ENCODE data around the gene GNG10.
"Not testable (repeated sequence)": the region's sequence is repeated elsewhere in the genome, so short reads cannot be mapped to it uniquely, and the experiment has no call there.

GNG10 gene

GRCh38 chr9:111661150-111661801 lies at the start of gene GNG10:
Gene GNG10 (plus strand): TSS chr9:111661605. CDS start chr9:111661635, 30 bp downstream.
- no peak for TF ChIP-seq CTCF (IDR thresholded peaks at IDR 0.05; ENCODE audit: low read depth, low read length, missing control alignments)
- in situ Hi-C loops (cut with HindIII; ENCODE audit: low pct_ligation_motif_present, low sequenced_read_pairs), result no loop called here
- Histone ChIP-seq H3K36me3 (replicated peaks) (no peaks in the 10 kb centered on the region), H3K4me3 (ENCODE audit: low read depth, low read length) (peak within 1 kb of the TSS; percentile 76), H3K27ac (peak within 1 kb of the TSS; percentile 38), H3K27me3 (replicated peaks) (no peaks in the 10 kb centered on the region)
- peak; percentile 40 for DNase-seq

GRCh38 chr9:111613436-111614040 lies 47.9 kb upstream of the GNG10 start:
- no peak for TF ChIP-seq CTCF (IDR thresholded peaks at IDR 0.05; ENCODE audit: low read depth, low read length, missing control alignments)
- Histone ChIP-seq H3K4me3 (ENCODE audit: low read depth, low read length) (no peak overlapping the region), H3K36me3 (replicated peaks) (no peaks in the 10 kb centered on the region), H3K27ac (no peak overlapping the region), H3K27me3 (replicated peaks) (no peaks in the 10 kb centered on the region)
- no peak for DNase-seq
- in situ Hi-C loops (cut with HindIII; ENCODE audit: low pct_ligation_motif_present, low sequenced_read_pairs), result no loop called here

GRCh38 chr9:111615928-111616327 lies 45.5 kb upstream of the GNG10 start:
- in situ Hi-C loops (cut with HindIII; ENCODE audit: low pct_ligation_motif_present, low sequenced_read_pairs), result no loop called here
- TF ChIP-seq CTCF (IDR thresholded peaks at IDR 0.05; ENCODE audit: low read depth, low read length, missing control alignments), result no peak

GRCh38 chr9:111617349-111617748 lies 44.1 kb upstream of the GNG10 start:
- H3K4me3 ChIP-seq (ENCODE audit: low read depth, low read length); in situ Hi-C loops (cut with HindIII; ENCODE audit: low pct_ligation_motif_present, low sequenced_read_pairs); H3K27me3 ChIP-seq (replicated peaks); DNase-seq; H3K27ac ChIP-seq; H3K36me3 ChIP-seq (replicated peaks): not testable (repeated sequence)

More at GRCh38 chr9:111615928-111616327, 45.5 kb upstream of the GNG10 start:
- Histone ChIP-seq H3K27me3 (replicated peaks) (no peaks in the 10 kb centered on the region), H3K36me3 (replicated peaks) (no peaks in the 10 kb centered on the region), H3K27ac (no peak overlapping the region), H3K4me3 (ENCODE audit: low read depth, low read length) (no peak overlapping the region)
- peak; percentile 18 for DNase-seq

GRCh38 chr9:111621895-111622480 lies 39.4 kb upstream of the GNG10 start:
- TF ChIP-seq CTCF (IDR thresholded peaks at IDR 0.05; ENCODE audit: low read depth, low read length, missing control alignments), result peak; percentile 99
- no peak overlapping the region for H3K4me3 ChIP-seq (ENCODE audit: low read depth, low read length)
- DNase-seq, result peak; percentile 58
- H3K36me3 ChIP-seq (replicated peaks), result no peaks in the 10 kb centered on the region
- in situ Hi-C loops (cut with HindIII; ENCODE audit: low pct_ligation_motif_present, low sequenced_read_pairs), result no loop called here
- H3K27ac ChIP-seq, result no peak overlapping the region
- no peaks in the 10 kb centered on the region for H3K27me3 ChIP-seq (replicated peaks)

- in situ Hi-C loops (cut with HindIII; ENCODE audit: low pct_ligation_motif_present, low sequenced_read_pairs), result no loop called here
- Histone ChIP-seq H3K4me3 (ENCODE audit: low read depth, low read length) (no peak overlapping the region), H3K27me3 (replicated peaks) (no peaks in the 10 kb centered on the region), H3K36me3 (replicated peaks) (no peaks in the 10 kb centered on the region), H3K27ac (no peak overlapping the region)
- TF ChIP-seq CTCF (IDR thresholded peaks at IDR 0.05; ENCODE audit: low read depth, low read length, missing control alignments), result no peak
- DNase-seq, result peak; percentile 40
These were observed 38.8 kb upstream of the GNG10 start for GRCh38 chr9:111622626-111623025.
